Measurements from ENCODE around the gene CMTM3. TPM values are rescaled to one million over a fixed set of nuclear protein-coding genes. Genes with fewer than 3 reads are reported as not detected.
A peak's percentile ranks its signal among the peaks of the same experiment; 100 is the strongest.

The CMTM3 gene
- total RNA-seq, 2 experiments from 2014 or later: 107 to 108 TPM

- POLR2A ChIA-PET: no interaction called here
- peaks cover 11% of the 10 kb centered on the region for H3K27me3 Mint-ChIP-seq
- DNase-seq (no peak), ATAC-seq (ENCODE audit: low read depth) (no peak)
- H3K4me3 Mint-ChIP-seq: no peak overlapping the region
- H3K4me1 Mint-ChIP-seq: no peaks in the 10 kb centered on the region
- no peaks in the 10 kb centered on the region for H3K9me3 Mint-ChIP-seq
- no peaks in the 10 kb centered on the region for H3K36me3 Mint-ChIP-seq
- no peak overlapping the region for H3K27ac Mint-ChIP-seq
Observed at GRCh38 chr16:66636199-66636598, 31.7 kb downstream of the CMTM3 start.

GRCh38 chr16:66637806-66638205, 33.3 kb downstream of the CMTM3 start:
- POLR2A ChIA-PET: no interaction called here
- no peak for ATAC-seq (ENCODE audit: low read depth)
- DNase-seq: no peak
- Mint-ChIP-seq H3K36me3 (no peaks in the 10 kb centered on the region), H3K4me1 (no peaks in the 10 kb centered on the region), H3K4me3 (no peak overlapping the region), H3K9me3 (no peaks in the 10 kb centered on the region), H3K27me3 (peaks cover 17% of the 10 kb centered on the region), H3K27ac (no peak overlapping the region)

DNA sequence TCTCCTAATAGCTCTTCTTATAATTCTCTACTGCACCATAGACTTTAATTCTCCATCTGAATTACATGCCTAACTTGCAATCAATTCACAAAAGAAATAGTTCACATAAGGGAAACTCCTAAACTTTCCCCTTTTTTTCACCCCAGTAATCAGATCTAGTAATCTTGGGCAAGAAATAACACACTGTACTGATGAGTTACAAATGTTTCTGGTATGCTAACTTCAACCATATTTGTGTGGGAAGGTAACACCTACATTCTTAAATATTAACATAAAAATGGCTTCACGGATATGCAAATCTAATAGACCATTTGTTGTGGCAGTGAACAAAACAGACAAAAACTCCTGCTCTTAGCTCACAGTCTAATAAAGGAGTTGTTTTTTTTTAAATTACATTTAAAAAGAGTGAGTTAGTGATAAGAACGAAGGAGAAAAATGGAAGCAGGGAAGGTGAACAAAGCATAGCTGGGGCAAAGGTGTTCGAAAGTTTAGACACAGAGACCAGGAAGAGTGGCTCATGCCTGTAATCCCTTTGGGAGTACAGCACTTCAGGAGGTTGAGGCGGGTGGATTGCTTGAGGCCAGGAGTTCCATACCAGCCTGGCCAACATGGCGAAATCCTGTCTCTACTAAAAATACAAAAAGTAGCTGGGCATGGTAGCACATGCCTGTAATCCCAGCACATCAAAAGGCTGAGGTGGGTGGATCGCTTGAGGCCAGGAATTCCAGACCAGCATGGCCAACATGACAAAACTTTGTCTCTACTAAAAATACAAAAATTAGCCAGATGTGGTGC, 34.8 kb downstream of the CMTM3 start:
- POLR2A ChIA-PET: no interaction called here
- no peak for DNase-seq
- Mint-ChIP-seq H3K4me3 (no peak overlapping the region), H3K27me3 (peaks cover 17% of the 10 kb centered on the region), H3K36me3 (no peaks in the 10 kb centered on the region), H3K9me3 (no peaks in the 10 kb centered on the region), H3K4me1 (no peaks in the 10 kb centered on the region), H3K27ac (no peak overlapping the region)
- ATAC-seq (ENCODE audit: low read depth): no peak

GRCh38 chr16:66640724-66641314, 36.3 kb downstream of the CMTM3 start:
- no peaks in the 10 kb centered on the region for H3K36me3 Mint-ChIP-seq
- peaks cover 17% of the 10 kb centered on the region for H3K27me3 Mint-ChIP-seq
- no peak overlapping the region for H3K4me3 Mint-ChIP-seq
- DNase-seq: no peak
- POLR2A ChIA-PET: no interaction called here
- H3K9me3 Mint-ChIP-seq: no peaks in the 10 kb centered on the region
- H3K27ac Mint-ChIP-seq: no peak overlapping the region
- no peaks in the 10 kb centered on the region for H3K4me1 Mint-ChIP-seq
- no peak for ATAC-seq (ENCODE audit: low read depth)

- ATAC-seq (ENCODE audit: low read depth) (no peak), DNase-seq (no peak)
- Mint-ChIP-seq H3K36me3 (no peaks in the 10 kb centered on the region), H3K9me3 (no peaks in the 10 kb centered on the region), H3K4me1 (no peaks in the 10 kb centered on the region), H3K27me3 (peaks cover 17% of the 10 kb centered on the region), H3K4me3 (no peak overlapping the region), H3K27ac (no peak overlapping the region)
- POLR2A ChIA-PET: no interaction called here
Observed at GRCh38 chr16:66641387-66641786, 36.9 kb downstream of the CMTM3 start.

GRCh38 chr16:66647866-66648265, 43.4 kb downstream of the CMTM3 start:
- DNase-seq: no peak
- peaks cover 6% of the 10 kb centered on the region for H3K27me3 Mint-ChIP-seq
- H3K4me3 Mint-ChIP-seq: no peak overlapping the region
- peaks cover 13% of the 10 kb centered on the region for H3K4me1 Mint-ChIP-seq
- H3K9me3 Mint-ChIP-seq: no peaks in the 10 kb centered on the region
- POLR2A ChIA-PET: no interaction called here
- no peak overlapping the region for H3K27ac Mint-ChIP-seq
- no peaks in the 10 kb centered on the region for H3K36me3 Mint-ChIP-seq
- no peak for ATAC-seq (ENCODE audit: low read depth)

DNA sequence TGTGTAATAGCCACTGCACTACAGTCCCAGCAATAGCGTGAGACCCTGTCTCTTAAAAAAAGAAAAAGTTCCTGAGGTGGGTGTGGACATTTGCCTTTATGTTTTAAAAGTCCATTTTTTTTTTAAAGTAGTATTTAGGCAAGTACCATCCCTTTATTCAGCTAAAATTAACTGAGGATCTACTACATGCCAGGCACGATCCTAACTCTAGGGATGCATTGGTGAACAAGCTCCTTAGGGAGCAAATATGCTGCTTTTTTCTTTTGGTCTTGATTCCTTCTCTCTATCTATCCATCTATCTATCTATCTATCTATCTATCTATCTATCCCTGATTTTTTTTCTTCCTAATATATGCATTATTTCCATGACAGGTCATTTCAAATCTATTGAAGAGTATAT, 44.7 kb downstream of the CMTM3 start:
- ATAC-seq (ENCODE audit: low read depth): no peak

DNA sequence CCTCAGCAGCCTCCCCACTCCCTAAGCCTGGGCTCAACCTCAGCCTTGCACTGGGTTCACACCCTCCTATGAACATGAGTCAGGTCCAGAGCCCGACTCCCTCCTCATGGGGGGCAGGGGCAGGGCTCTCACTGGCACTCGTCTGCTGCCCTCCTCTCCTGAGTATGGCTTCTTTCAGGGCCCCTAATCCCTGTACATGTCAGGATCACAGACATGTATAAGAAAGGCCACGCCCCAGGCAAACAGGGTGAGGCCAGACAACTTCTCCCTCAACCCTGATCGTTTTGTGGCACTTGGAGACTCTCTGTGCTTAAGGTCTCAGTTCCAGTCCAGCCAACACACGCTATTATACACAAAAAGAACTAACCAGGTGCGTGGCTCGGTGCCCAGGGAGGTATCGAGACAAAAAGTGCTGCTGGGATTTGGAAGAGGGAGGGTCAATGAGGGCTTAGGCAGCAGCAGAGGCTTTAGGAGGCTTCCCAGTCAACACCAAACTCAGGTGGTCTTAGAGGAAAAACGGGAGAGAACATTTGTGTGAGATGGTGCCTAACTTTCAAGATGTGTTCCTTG, 45.2 kb downstream of the CMTM3 start:
- H3K36me3 Mint-ChIP-seq: no peaks in the 10 kb centered on the region
- POLR2A ChIA-PET: interaction anchor here (0.5 kb wide), 1 partner anchor 99 kb away, joined by 3 read pairs; no protein-coding TSS in a partner anchor

More for the DNA sequence above, 44.7 kb downstream of the CMTM3 start:
- no peaks in the 10 kb centered on the region for H3K9me3 Mint-ChIP-seq
- peaks cover 6% of the 10 kb centered on the region for H3K27me3 Mint-ChIP-seq
- no peak overlapping the region for H3K4me3 Mint-ChIP-seq
- H3K36me3 Mint-ChIP-seq: no peaks in the 10 kb centered on the region
- no peak overlapping the region for H3K27ac Mint-ChIP-seq
- no peak for DNase-seq
- peaks cover 15% of the 10 kb centered on the region for H3K4me1 Mint-ChIP-seq
- POLR2A ChIA-PET: interaction anchor here (0.5 kb wide), 1 partner anchor 98 kb away, joined by 3 read pairs; no protein-coding TSS in a partner anchor

GRCh38 chr16:66650707-66651473, 46.4 kb downstream of the CMTM3 start:
- H3K27ac Mint-ChIP-seq: peak overlapping the region; percentile 51
- peaks cover 6% of the 10 kb centered on the region for H3K27me3 Mint-ChIP-seq
- no peaks in the 10 kb centered on the region for H3K9me3 Mint-ChIP-seq
- no peaks in the 10 kb centered on the region for H3K36me3 Mint-ChIP-seq
- ATAC-seq (ENCODE audit: low read depth) (peak; percentile 99), DNase-seq (peak; percentile 70)
- H3K4me1 Mint-ChIP-seq: peaks cover 15% of the 10 kb centered on the region
- peak overlapping the region; percentile 75 for H3K4me3 Mint-ChIP-seq
- POLR2A ChIA-PET: interaction anchor here (0.5 to 2.0 kb wide), 4 partner anchors 57 to 101 kb away, joined by 3 to 7 read pairs (median 6); partner anchors contain the start of gene DYNC1LI2

More for the DNA sequence above, 45.2 kb downstream of the CMTM3 start:
- no peaks in the 10 kb centered on the region for H3K9me3 Mint-ChIP-seq
- H3K4me1 Mint-ChIP-seq: peaks cover 15% of the 10 kb centered on the region
- DNase-seq: no peak
- H3K4me3 Mint-ChIP-seq: no peak overlapping the region
- ATAC-seq (ENCODE audit: low read depth): no peak
- H3K27ac Mint-ChIP-seq: no peak overlapping the region
- peaks cover 6% of the 10 kb centered on the region for H3K27me3 Mint-ChIP-seq

DNA sequence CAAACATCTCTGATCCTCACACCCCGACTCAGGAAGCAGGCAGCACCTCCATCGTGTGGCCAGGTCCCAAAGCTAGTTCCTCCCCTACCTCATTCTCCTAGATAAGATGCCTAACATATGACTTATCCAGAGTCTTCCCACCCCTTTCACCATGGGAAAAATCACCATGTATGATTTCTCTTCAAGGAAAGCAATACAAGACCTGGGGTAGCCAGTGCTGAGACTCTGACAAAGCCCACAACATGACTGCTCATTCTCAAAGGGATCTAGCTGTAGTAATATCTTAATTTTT, 46.9 kb downstream of the CMTM3 start:
- no peak for ATAC-seq (ENCODE audit: low read depth)
- H3K4me1 Mint-ChIP-seq: peaks cover 15% of the 10 kb centered on the region

DNA sequence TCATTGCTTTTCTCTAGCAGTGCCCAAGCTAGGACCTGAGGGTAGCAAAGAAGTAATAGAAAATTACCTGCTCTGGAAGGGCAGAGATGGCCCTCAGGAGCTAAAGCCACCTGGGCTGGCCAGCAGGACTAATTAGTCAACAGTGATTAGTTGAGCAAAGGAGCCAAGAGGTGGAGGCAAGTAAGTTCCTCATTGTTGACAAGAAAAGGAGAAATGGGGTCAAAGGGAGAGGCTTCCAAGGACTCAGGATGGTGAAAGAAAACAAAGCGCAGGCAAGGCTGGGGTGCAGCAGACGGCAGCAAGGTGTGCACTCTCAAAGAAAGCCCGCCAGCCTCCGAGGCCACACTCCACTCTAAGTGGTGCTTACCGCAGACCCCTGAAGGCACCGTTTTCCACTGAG, 47.5 kb downstream of the CMTM3 start:
- POLR2A ChIA-PET: interaction anchor here (2.0 kb wide), 1 partner anchor 100 kb away, joined by 7 read pairs; the partner anchor contains the start of gene DYNC1LI2
- Mint-ChIP-seq H3K4me1 (peaks cover 15% of the 10 kb centered on the region), H3K27ac (no peak overlapping the region), H3K9me3 (no peaks in the 10 kb centered on the region), H3K4me3 (no peak overlapping the region), H3K36me3 (no peaks in the 10 kb centered on the region), H3K27me3 (peaks cover 6% of the 10 kb centered on the region)
- DNase-seq: no peak
- ATAC-seq (ENCODE audit: low read depth): no peak

More for the DNA sequence above, 46.9 kb downstream of the CMTM3 start:
- Mint-ChIP-seq H3K9me3 (no peaks in the 10 kb centered on the region), H3K36me3 (no peaks in the 10 kb centered on the region), H3K4me3 (peak overlapping the region; percentile 75), H3K27ac (peak overlapping the region; percentile 51), H3K27me3 (peaks cover 6% of the 10 kb centered on the region)
- DNase-seq: no peak
- POLR2A ChIA-PET: interaction anchor here (1.1 to 2.0 kb wide), 2 partner anchors 81 to 100 kb away, joined by 3 to 7 read pairs; partner anchors contain the start of gene DYNC1LI2

- POLR2A ChIA-PET: no interaction called here
- H3K27me3 Mint-ChIP-seq: peaks cover 6% of the 10 kb centered on the region
- DNase-seq: no peak
- no peak overlapping the region for H3K4me3 Mint-ChIP-seq
- H3K36me3 Mint-ChIP-seq: no peaks in the 10 kb centered on the region
- no peak overlapping the region for H3K27ac Mint-ChIP-seq
- H3K4me1 Mint-ChIP-seq: peaks cover 15% of the 10 kb centered on the region
- no peaks in the 10 kb centered on the region for H3K9me3 Mint-ChIP-seq
- no peak for ATAC-seq (ENCODE audit: low read depth)
Observed at GRCh38 chr16:66652661-66653360, 48.3 kb downstream of the CMTM3 start.
